Measurements from ENCODE around the gene COL10A1.

COL10A1 gene

DNA sequence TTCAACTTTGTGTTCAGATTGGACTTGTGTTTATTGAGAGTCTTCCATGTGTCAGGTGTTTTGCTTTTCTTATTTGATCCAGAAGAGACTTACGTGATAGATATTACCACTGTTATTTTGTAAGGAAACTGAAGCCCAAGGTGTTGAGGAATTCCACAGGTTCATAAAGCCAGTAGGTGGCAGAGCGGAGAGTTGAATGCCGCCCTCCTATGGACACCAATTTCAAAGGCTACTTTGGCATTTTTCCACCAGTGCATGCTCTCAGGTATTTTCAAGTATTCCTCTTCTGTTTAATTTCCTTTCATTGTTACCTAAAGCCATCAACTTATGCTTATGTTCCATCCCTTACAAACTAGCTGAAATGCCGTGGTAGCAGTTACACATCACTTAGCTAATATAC lies 14.0 kb upstream of the COL10A1 start:
- no peak for DNase-seq
- TF ChIP-seq, protein P1, sequence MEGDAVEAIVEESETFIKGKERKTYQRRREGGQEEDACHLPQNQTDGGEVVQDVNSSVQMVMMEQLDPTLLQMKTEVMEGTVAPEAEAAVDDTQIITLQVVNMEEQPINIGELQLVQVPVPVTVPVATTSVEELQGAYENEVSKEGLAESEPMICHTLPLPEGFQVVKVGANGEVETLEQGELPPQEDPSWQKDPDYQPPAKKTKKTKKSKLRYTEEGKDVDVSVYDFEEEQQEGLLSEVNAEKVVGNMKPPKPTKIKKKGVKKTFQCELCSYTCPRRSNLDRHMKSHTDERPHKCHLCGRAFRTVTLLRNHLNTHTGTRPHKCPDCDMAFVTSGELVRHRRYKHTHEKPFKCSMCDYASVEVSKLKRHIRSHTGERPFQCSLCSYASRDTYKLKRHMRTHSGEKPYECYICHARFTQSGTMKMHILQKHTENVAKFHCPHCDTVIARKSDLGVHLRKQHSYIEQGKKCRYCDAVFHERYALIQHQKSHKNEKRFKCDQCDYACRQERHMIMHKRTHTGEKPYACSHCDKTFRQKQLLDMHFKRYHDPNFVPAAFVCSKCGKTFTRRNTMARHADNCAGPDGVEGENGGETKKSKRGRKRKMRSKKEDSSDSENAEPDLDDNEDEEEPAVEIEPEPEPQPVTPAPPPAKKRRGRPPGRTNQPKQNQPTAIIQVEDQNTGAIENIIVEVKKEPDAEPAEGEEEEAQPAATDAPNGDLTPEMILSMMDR (IDR thresholded peaks at IDR 0.05; ENCODE audit: low read depth, low read length), result peak; percentile 28; the same call in 1 of the 2 replicates
- Histone ChIP-seq H3K27me3 (ENCODE audit: insufficient read depth, low read depth, severe bottlenecking) (no peaks in the 10 kb centered on the region), H3K36me3 (no peaks in the 10 kb centered on the region), H3K9me3 (ENCODE audit: severe bottlenecking) (no peaks in the 10 kb centered on the region), H3K27ac (no peak overlapping the region), H3K4me3 (ENCODE audit: low read depth, low read length) (no peak overlapping the region)

- DNase-seq, result no peak
Measured at GRCh38 chr6:116136933-116137340, 11.0 kb upstream of the COL10A1 start.

GRCh38 chr6:116136373-116136772 lies 10.4 kb upstream of the COL10A1 start:
- Histone ChIP-seq H3K4me3 (ENCODE audit: low read depth, low read length) (no peak overlapping the region), H3K9me3 (ENCODE audit: severe bottlenecking) (no peaks in the 10 kb centered on the region), H3K36me3 (no peaks in the 10 kb centered on the region), H3K27me3 (ENCODE audit: insufficient read depth, low read depth, severe bottlenecking) (no peaks in the 10 kb centered on the region), H3K27ac (no peak overlapping the region)
- TF ChIP-seq, protein P1 (IDR thresholded peaks at IDR 0.05; ENCODE audit: low read depth, low read length), result no peak
- no peak for DNase-seq

More at GRCh38 chr6:116136933-116137340, 11.0 kb upstream of the COL10A1 start:
- H3K4me3 ChIP-seq (ENCODE audit: low read depth, low read length), result no peak overlapping the region
- H3K36me3 ChIP-seq, result no peaks in the 10 kb centered on the region
- no peaks in the 10 kb centered on the region for H3K27me3 ChIP-seq (ENCODE audit: insufficient read depth, low read depth, severe bottlenecking)
- no peaks in the 10 kb centered on the region for H3K9me3 ChIP-seq (ENCODE audit: severe bottlenecking)
- TF ChIP-seq, protein P1 (IDR thresholded peaks at IDR 0.05; ENCODE audit: low read depth, low read length), result no peak
- no peak overlapping the region for H3K27ac ChIP-seq

GRCh38 chr6:116133453-116133852 lies 7.5 kb upstream of the COL10A1 start:
- Histone ChIP-seq H3K27me3 (ENCODE audit: insufficient read depth, low read depth, severe bottlenecking) (no peaks in the 10 kb centered on the region), H3K4me3 (ENCODE audit: low read depth, low read length) (no peak overlapping the region), H3K36me3 (no peaks in the 10 kb centered on the region), H3K9me3 (ENCODE audit: severe bottlenecking) (no peaks in the 10 kb centered on the region), H3K27ac (no peak overlapping the region)
- TF ChIP-seq, protein P1 (IDR thresholded peaks at IDR 0.05; ENCODE audit: low read depth, low read length), result no peak
- DNase-seq, result no peak

- no peaks in the 10 kb centered on the region for H3K27me3 ChIP-seq (ENCODE audit: insufficient read depth, low read depth, severe bottlenecking)
- H3K4me3 ChIP-seq (ENCODE audit: low read depth, low read length), result no peak overlapping the region
- no peak for DNase-seq
- TF ChIP-seq, protein P1 (IDR thresholded peaks at IDR 0.05; ENCODE audit: low read depth, low read length), result no peak
- no peak overlapping the region for H3K27ac ChIP-seq
- H3K36me3 ChIP-seq, result no peaks in the 10 kb centered on the region
- no peaks in the 10 kb centered on the region for H3K9me3 ChIP-seq (ENCODE audit: severe bottlenecking)
Measured at GRCh38 chr6:116127771-116128493, 2.0 kb upstream of the COL10A1 start.

GRCh38 chr6:116120430-116120829 lies 5.5 kb downstream of the COL10A1 start:
- Histone ChIP-seq H3K36me3 (no peaks in the 10 kb centered on the region; the same call in 1 of the 2 replicates), H3K27ac (no peak overlapping the region), H3K9me3 (ENCODE audit: severe bottlenecking) (no peaks in the 10 kb centered on the region), H3K27me3 (ENCODE audit: insufficient read depth, low read depth, severe bottlenecking) (no peaks in the 10 kb centered on the region), H3K4me3 (ENCODE audit: low read depth, low read length) (no peak overlapping the region)
- TF ChIP-seq, protein P1 (IDR thresholded peaks at IDR 0.05; ENCODE audit: low read depth, low read length), result no peak
- no peak for DNase-seq
